ENCODE measurements around the gene IFNL2.

DNA sequence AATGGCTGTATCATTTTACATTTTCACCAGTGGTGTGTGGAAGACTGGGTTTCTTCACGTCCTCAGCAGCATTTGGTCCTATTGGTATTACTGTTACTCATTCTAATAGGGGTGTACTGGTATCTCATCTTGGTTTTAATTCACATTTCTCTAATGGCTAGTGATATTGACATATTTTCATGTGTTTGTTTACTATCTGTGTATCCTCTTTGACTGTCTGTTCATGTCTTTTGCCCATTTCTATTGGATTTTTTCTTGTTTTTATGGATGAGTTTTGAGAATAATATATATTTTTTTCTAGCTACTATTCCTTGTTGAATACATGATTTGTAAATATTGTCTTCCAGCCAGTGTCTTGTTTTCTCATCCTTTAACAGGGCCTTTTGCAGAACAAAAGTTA, 13.8 kb downstream of the IFNL2 start:
- TF ChIP-seq SUZ12 (IDR thresholded peaks at IDR 0.05; ENCODE audit: extremely low read depth, insufficient read depth, insufficient read length) (no peak), ZNF274 (IDR thresholded peaks at IDR 0.05; ENCODE audit: low read depth, low read length) (no peak), YY1 (IDR thresholded peaks at IDR 0.05; ENCODE audit: insufficient read depth, insufficient read length) (no peak)

Data from NT2/D1 (cell line).